Gastrocnemius medialis (tissue), 4 donors: Measurements from ENCODE around the gene PDE6H.

Experiments used
- POLR2A ChIP-seq, 2 donors: fragments of 450-650 bp; IDR thresholded peaks; one replicate each; pipeline ENCODE4 v1.6.1; 2017; ENCODE audit warnings: antibody characterized with exemption in 2 of 2, mild to moderate bottlenecking in 2 of 2, moderate library complexity in 2 of 2
- TF ChIP-seq, protein P1 (sequence below), 5 experiments: fragments of 450-650 bp in 3 of 5; fragments of 200-600 bp in 2 of 5; sonication (generic) in 2 of 5; IDR thresholded peaks in 4 of 5; conservative IDR thresholded peaks in 1 of 5; 1 replicate in 4 of 5; 2 replicates in 1 of 5; pipeline ENCODE4 v1.5.1; 2016 to 2019; ENCODE audit warnings: antibody characterized with exemption in 5 of 5, mild to moderate bottlenecking in 3 of 5, moderate library complexity in 3 of 5

DNA sequence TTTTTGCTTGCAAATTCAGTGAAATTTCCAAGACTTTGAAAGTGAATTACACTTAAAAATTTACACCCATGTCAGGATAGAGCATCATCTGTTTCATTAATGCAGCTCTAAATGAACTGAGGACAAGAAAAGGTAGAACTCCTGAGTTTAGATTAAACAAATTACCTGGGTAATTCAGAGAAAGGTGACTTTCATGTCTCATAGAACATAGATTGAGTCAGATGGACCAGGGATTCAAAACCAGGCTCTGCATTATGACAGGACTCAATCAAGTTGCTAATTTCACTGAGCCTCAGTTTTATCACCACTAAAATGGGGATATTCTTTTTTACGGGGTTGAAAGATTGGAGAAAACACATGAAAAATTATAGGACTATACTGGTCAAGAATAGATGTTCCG is 15.9 kb upstream of the PDE6H start:
- TF ChIP-seq, protein P1, sequence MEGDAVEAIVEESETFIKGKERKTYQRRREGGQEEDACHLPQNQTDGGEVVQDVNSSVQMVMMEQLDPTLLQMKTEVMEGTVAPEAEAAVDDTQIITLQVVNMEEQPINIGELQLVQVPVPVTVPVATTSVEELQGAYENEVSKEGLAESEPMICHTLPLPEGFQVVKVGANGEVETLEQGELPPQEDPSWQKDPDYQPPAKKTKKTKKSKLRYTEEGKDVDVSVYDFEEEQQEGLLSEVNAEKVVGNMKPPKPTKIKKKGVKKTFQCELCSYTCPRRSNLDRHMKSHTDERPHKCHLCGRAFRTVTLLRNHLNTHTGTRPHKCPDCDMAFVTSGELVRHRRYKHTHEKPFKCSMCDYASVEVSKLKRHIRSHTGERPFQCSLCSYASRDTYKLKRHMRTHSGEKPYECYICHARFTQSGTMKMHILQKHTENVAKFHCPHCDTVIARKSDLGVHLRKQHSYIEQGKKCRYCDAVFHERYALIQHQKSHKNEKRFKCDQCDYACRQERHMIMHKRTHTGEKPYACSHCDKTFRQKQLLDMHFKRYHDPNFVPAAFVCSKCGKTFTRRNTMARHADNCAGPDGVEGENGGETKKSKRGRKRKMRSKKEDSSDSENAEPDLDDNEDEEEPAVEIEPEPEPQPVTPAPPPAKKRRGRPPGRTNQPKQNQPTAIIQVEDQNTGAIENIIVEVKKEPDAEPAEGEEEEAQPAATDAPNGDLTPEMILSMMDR (IDR thresholded peaks at IDR 0.05 in 4 of 5, conservative IDR thresholded peaks at IDR 0.05 in 1 of 5): no peak
- TF ChIP-seq POLR2A (IDR thresholded peaks at IDR 0.05): no peak
